ENCODE results near the gene PHF13. TPM values are rescaled to one million over a fixed set of nuclear protein-coding genes. Genes with fewer than 3 reads are reported as not detected.

PHF13 gene
- total and polyA plus RNA-seq, 2 donors (not counting 3 experiments of a cell fraction or from before 2014, with no cell fraction given) = 5.6 to 18.6 TPM

- TF ChIP-seq JUN (IDR thresholded peaks at IDR 0.05; ENCODE audit: borderline replicate concordance, insufficient read depth, insufficient read length, low read depth) = no peak
- peak in 1 of 2 donors; percentile 6 for TF ChIP-seq CTCF (IDR thresholded peaks at IDR 0.05; ENCODE audit: extremely low read depth in 1 of 2, insufficient read depth in 1 of 2, low read depth in 1 of 2, low read length in 2 of 2)
- peaks cover 11% of the 10 kb centered on the region for H3K4me1 ChIP-seq (ENCODE audit: control insufficient read depth, extremely low read depth, insufficient read depth, low read length)
- ChIA-PET POLR2A (no interaction called here), CTCF (interaction anchor here (0.8 kb wide), 1 partner anchor 62 kb away, joined by 3 read pairs; no protein-coding TSS in a partner anchor)
- no peaks in the 10 kb centered on the region for H3K27me3 ChIP-seq (ENCODE audit: control insufficient read depth in 2 of 2, insufficient read depth in 2 of 2, low read length in 2 of 2)
- intact Hi-C loops (cut with micrococcal nuclease) (no loop called here), dilution Hi-C loops (cut with MboI; ENCODE audit: extremely low pct_ligation_motif_present, low sequenced_read_pairs) (no loop called here)
- DNase-seq (ENCODE audit: low read depth, low spot score) (no peak), FAIRE-seq (no peak)
- H3K9ac ChIP-seq (replicated peaks; ENCODE audit: extremely low read depth, insufficient read depth, low read length) = no peak overlapping the region
- no TSS peak for BruUV-seq (replicated peaks)
- H3K9me1 ChIP-seq (replicated peaks; ENCODE audit: control insufficient read depth, extremely low read depth, insufficient read depth, low read length) = no peaks in the 10 kb centered on the region
- peaks cover 0 to 12% of the 10 kb centered on the region in 2 experiments for H3K36me3 ChIP-seq (ENCODE audit: control insufficient read depth in 2 of 2, extremely low read depth in 1 of 2, insufficient read depth in 2 of 2, low read length in 2 of 2)
- H2AFZ ChIP-seq (ENCODE audit: low read depth, low read length) = no peak overlapping the region
- H3K4me3 ChIP-seq (replicated peaks in 1 of 3; ENCODE audit: insufficient read depth in 1 of 3, low read depth in 1 of 3, low read length in 3 of 3) = no peak overlapping the region
- no peaks in the 10 kb centered on the region for H3K9me3 ChIP-seq (replicated peaks; ENCODE audit: control insufficient read depth, insufficient read depth, low read length)
- no peaks in the 10 kb centered on the region for H4K20me1 ChIP-seq (replicated peaks; ENCODE audit: control insufficient read depth, extremely low read depth, insufficient read depth, low read length)
- no peak overlapping the region for H3K4me2 ChIP-seq (ENCODE audit: insufficient read depth, low read length)
- no peak overlapping the region for H3K27ac ChIP-seq (ENCODE audit: insufficient read depth, low read depth, low read length)
- H3K79me2 ChIP-seq (ENCODE audit: control insufficient read depth, insufficient read depth, low read length) = peaks cover 11% of the 10 kb centered on the region
Observed at GRCh38 chr1:6584126-6585080, 29.1 kb upstream of the PHF13 start.
